ENCODE measurements around the gene MAP4.

MAP4 gene

GRCh38 chr3:47964740-47965139, 51.5 kb downstream of the MAP4 start:
- no peak for DNase-seq

GRCh38 chr3:47961815-47962606, 54.2 kb downstream of the MAP4 start:
- no peak for DNase-seq

GRCh38 chr3:47961036-47961435, 55.2 kb downstream of the MAP4 start:
- no peak for DNase-seq

- DNase-seq: no peak
These were observed 59.7 kb downstream of the MAP4 start for GRCh38 chr3:47956521-47956920.

GRCh38 chr3:47954567-47954966, 61.6 kb downstream of the MAP4 start:
- no peak for DNase-seq

- no peak for DNase-seq
These were observed 65.6 kb downstream of the MAP4 start for GRCh38 chr3:47950453-47951169.

- no peak for DNase-seq
These were observed 66.2 kb downstream of the MAP4 start for GRCh38 chr3:47949979-47950378.

GRCh38 chr3:47940232-47940631, 76.0 kb downstream of the MAP4 start:
- no peak for DNase-seq

GRCh38 chr3:47932421-47932820, 83.8 kb downstream of the MAP4 start:
- DNase-seq: no peak

GRCh38 chr3:47930979-47931378, 85.2 kb downstream of the MAP4 start:
- DNase-seq: no peak

- DNase-seq: no peak
These were observed 99.5 kb downstream of the MAP4 start for GRCh38 chr3:47916696-47917095.

GRCh38 chr3:47916201-47916600, 100.0 kb downstream of the MAP4 start:
- no peak for DNase-seq

GRCh38 chr3:47912006-47912504, 104.2 kb downstream of the MAP4 start:
- DNase-seq: no peak

GRCh38 chr3:47910777-47911440, 105.3 kb downstream of the MAP4 start:
- DNase-seq: no peak

- DNase-seq: no peak
These were observed 106.0 kb downstream of the MAP4 start for GRCh38 chr3:47910233-47910632.

- no peak for DNase-seq
These were observed 106.6 kb downstream of the MAP4 start for GRCh38 chr3:47909607-47910006.

- no peak for DNase-seq
These were observed 107.5 kb downstream of the MAP4 start for GRCh38 chr3:47908744-47909143.

GRCh38 chr3:47907784-47908183, 108.4 kb downstream of the MAP4 start:
- DNase-seq: no peak

GRCh38 chr3:47902746-47903145, 113.5 kb downstream of the MAP4 start:
- no peak for DNase-seq

GRCh38 chr3:47901280-47901833, 114.9 kb downstream of the MAP4 start:
- DNase-seq: no peak

- no peak for DNase-seq
These were observed 116.6 kb downstream of the MAP4 start for GRCh38 chr3:47899495-47900108.

GRCh38 chr3:47897954-47898353, 118.3 kb downstream of the MAP4 start:
- no peak for DNase-seq

GRCh38 chr3:47896736-47897135, 119.5 kb downstream of the MAP4 start:
- DNase-seq: no peak

All from NCI-H187 treated with DMSO at 0.1 percent for 48 hours (cell line).